ENCODE data around the gene ZFP3. TPM values are rescaled to one million over a fixed set of nuclear protein-coding genes. Genes with fewer than 3 reads are reported as not detected.
A peak's percentile ranks its signal among the peaks of the same experiment; 100 is the strongest.

Gene ZFP3
- total RNA-seq, 1 experiment from 2014 or later = 0.11 TPM

- TF ChIP-seq CTCF (conservative IDR thresholded peaks at IDR 0.05) = no peak
- Mint-ChIP-seq H3K9me3 (peaks cover 0 to 1% of the 10 kb centered on the region in 2 experiments; a peak in 2 of 5 replicates), H3K27ac (peak overlapping the region in 1 of 3 experiments; percentile 81; a peak in 1 of 7 replicates), H3K4me3 (no peak overlapping the region), H3K36me3 (ENCODE audit: insufficient read depth in 1 of 3, low read depth in 3 of 3) (no peaks in the 10 kb centered on the region), H3K27me3 (ENCODE audit: low read depth) (peaks cover 13% of the 10 kb centered on the region), H3K4me1 (peaks cover 12 to 15% of the 10 kb centered on the region in 2 experiments)
- Histone ChIP-seq H3K18ac (ENCODE audit: insufficient read length, low read depth, low read length) (no peak overlapping the region), H2BK20ac (ENCODE audit: low read depth, low read length, poor library complexity, severe bottlenecking) (no peak overlapping the region), H2AK5ac (ENCODE audit: insufficient read length, low read length) (no peak overlapping the region), H3K27me3 (ENCODE audit: insufficient read depth, low read length) (no peaks in the 10 kb centered on the region), H3K9me3 (ENCODE audit: control insufficient read depth, low read depth, low read length) (no peaks in the 10 kb centered on the region), H3K56ac (ENCODE audit: insufficient read length, low read depth, low read length) (no peak overlapping the region), H3K4me2 (ENCODE audit: insufficient read depth, insufficient read length, low read length) (no peak overlapping the region), H2AFZ (ENCODE audit: low read length) (peak overlapping the region; percentile 82), H3K79me2 (ENCODE audit: insufficient read depth, low read length) (no peaks in the 10 kb centered on the region), H3K4ac (ENCODE audit: low read depth, low read length) (no peak overlapping the region), H3K4me1 (ENCODE audit: insufficient read depth, low read length) (no peaks in the 10 kb centered on the region; the same call in 1 of the 2 replicates), H3K9ac (ENCODE audit: extremely low read depth, insufficient read length, low read length) (no peak overlapping the region), H2BK15ac (ENCODE audit: low read depth, low read length) (no peak overlapping the region), H3K23me2 (ENCODE audit: insufficient read length, low read depth, low read length, poor library complexity, severe bottlenecking) (peaks cover 5% of the 10 kb centered on the region), H3K79me1 (ENCODE audit: insufficient read depth, low read depth, low read length, poor library complexity, severe bottlenecking) (no peaks in the 10 kb centered on the region), H2BK5ac (ENCODE audit: insufficient read length, low read length) (no peak overlapping the region), H4K8ac (replicated peaks; ENCODE audit: insufficient read length, low read depth, low read length) (no peak overlapping the region), H3K27ac (ENCODE audit: insufficient read length, low read depth, low read length) (no peak overlapping the region), H3K14ac (ENCODE audit: insufficient read depth, low read length) (no peak overlapping the region), H4K91ac (ENCODE audit: insufficient read length, low read depth, low read length) (no peak overlapping the region), H2BK12ac (ENCODE audit: insufficient read length, low read depth, low read length) (no peak overlapping the region), H4K5ac (ENCODE audit: insufficient read length, low read depth, low read length) (no peak overlapping the region), H3K23ac (ENCODE audit: insufficient read length, low read depth, low read length) (no peak overlapping the region), H4K20me1 (ENCODE audit: control insufficient read depth, insufficient read depth, insufficient read length) (no peaks in the 10 kb centered on the region), H2BK120ac (ENCODE audit: low read depth, low read length, poor library complexity, severe bottlenecking) (no peak overlapping the region), H3T11ph (ENCODE audit: low read length) (no peak overlapping the region)
- DNase-seq = no peak
- 100% methylated on average over 5 of the region's 14 CpGs for WGBS (ENCODE audit: extremely low coverage, insufficient read length, low lambda C conversion rate)
Observed at GRCh38 chr17:5077781-5078105, 524 bp upstream of the ZFP3 start.

Data from H9 (cell line).